Stimulated activated CD8-positive, alpha-beta memory T cell treated with anti-CD3 and anti-CD28 coated beads, Interleukin-7, amount 100 ng/mL, for 24 hours (primary cell): ENCODE data around the gene BMP4.

ENCODE experiments used
- DNase-seq: peaks from one replicate; pipeline ENCODE4 v3.0.0-alpha.2; 2020; ENCODE audit warnings: low read depth

Gene BMP4

GRCh38 chr14:53964249-53964648, 7.6 kb upstream of the BMP4 start:
- DNase-seq = no peak

- DNase-seq = no peak
Measured at GRCh38 chr14:53963320-53964227, 6.9 kb upstream of the BMP4 start.

- DNase-seq = no peak
Measured at GRCh38 chr14:53962953-53963319, 6.3 kb upstream of the BMP4 start.

- DNase-seq = no peak
Measured at GRCh38 chr14:53958628-53959027, 2.0 kb upstream of the BMP4 start.

- no peak for DNase-seq
Measured at GRCh38 chr14:53957739-53958138, 1.1 kb upstream of the BMP4 start.

GRCh38 chr14:53955671-53956426, 776 bp downstream of the BMP4 start:
- DNase-seq = no peak

GRCh38 chr14:53955229-53955556, 1.4 kb downstream of the BMP4 start:
- no peak for DNase-seq

- no peak for DNase-seq
Measured at GRCh38 chr14:53954551-53955228, 1.9 kb downstream of the BMP4 start.

- DNase-seq = no peak
Measured at GRCh38 chr14:53953828-53954550, 2.6 kb downstream of the BMP4 start.

GRCh38 chr14:53953002-53953827, 3.4 kb downstream of the BMP4 start:
- DNase-seq = no peak

GRCh38 chr14:53952533-53952932, 4.1 kb downstream of the BMP4 start:
- DNase-seq = no peak

GRCh38 chr14:53951627-53952303, 4.9 kb downstream of the BMP4 start:
- no peak for DNase-seq

GRCh38 chr14:53951243-53951626, 5.4 kb downstream of the BMP4 start:
- no peak for DNase-seq

GRCh38 chr14:53950031-53950793, 6.4 kb downstream of the BMP4 start:
- no peak for DNase-seq

- no peak for DNase-seq
Measured at GRCh38 chr14:53949201-53949600, 7.4 kb downstream of the BMP4 start.

GRCh38 chr14:53948205-53948884, 8.3 kb downstream of the BMP4 start:
- no peak for DNase-seq

- DNase-seq = no peak
Measured at GRCh38 chr14:53947452-53948204, 9.0 kb downstream of the BMP4 start.

GRCh38 chr14:53947094-53947445, 9.6 kb downstream of the BMP4 start:
- no peak for DNase-seq
